ENCODE results near the gene SMYD1.

GRCh38 chr2:88125344-88125923 is 57.8 kb downstream of the SMYD1 start:
- no peak for TF ChIP-seq CTCF (IDR thresholded peaks at IDR 0.05)
- TF ChIP-seq EZH2phosphoT487 (IDR thresholded peaks at IDR 0.05), result no peak

All from neural progenitor cell (in vitro differentiated cells).